Measurements from ENCODE around the gene GNAI3. TPM values are rescaled to one million over a fixed set of nuclear protein-coding genes. Genes with fewer than 3 reads are reported as not detected.

GNAI3 gene
- total and polyA plus RNA-seq, 2 of the 13 experiments (the other 11 are each of a cell fraction or from before 2014, with no cell fraction given), result 4.3 to 9.0 TPM

GRCh38 chr1:109509176-109510134, 39.0 kb upstream of the GNAI3 start, which contains the start of gene AMIGO1 (continued):
- TF ChIP-seq SIN3A (IDR thresholded peaks at IDR 0.05; ENCODE audit: borderline replicate concordance, low read depth, low read length) (peak; percentile 62; the same call in 1 of the 2 replicates), ZFX (CRISPR knock-in tag; IDR thresholded peaks at IDR 0.05; ENCODE audit: low read depth) (peak; percentile 70), MAX (IDR thresholded peaks at IDR 0.05) (peak; percentile 69), ARID4A (CRISPR knock-in tag; IDR thresholded peaks at IDR 0.05; ENCODE audit: borderline replicate concordance) (peak; percentile 49; the same call in 1 of the 2 replicates), ZNF441 (CRISPR knock-in tag; IDR thresholded peaks at IDR 0.05; ENCODE audit: borderline replicate concordance) (0 out of 2 replicates have a peak, but pooled peaks have one; percentile 20), RNF2 (conservative IDR thresholded peaks at IDR 0.05; ENCODE audit: low read depth) (0 out of 2 replicates have a peak, but pooled peaks have one; percentile 30), ZNF687 (CRISPR knock-in tag; IDR thresholded peaks at IDR 0.05) (peak; percentile 61), UBTF (CRISPR knock-in tag; IDR thresholded peaks at IDR 0.05) (peak; percentile 73; the same call in 1 of the 2 replicates), KMT2B (CRISPR knock-in tag; IDR thresholded peaks at IDR 0.05) (no peak), ZNF282 (IDR thresholded peaks at IDR 0.05; ENCODE audit: partially characterized antibody) (no peak), SAP130 (CRISPR knock-in tag; IDR thresholded peaks at IDR 0.05; ENCODE audit: low read depth) (peak; percentile 19; the same call in 1 of the 2 replicates), ZNF746 (CRISPR knock-in tag; IDR thresholded peaks at IDR 0.05) (no peak), ATF2 (CRISPR knock-in tag; IDR thresholded peaks at IDR 0.05) (no peak), NCOA2 (CRISPR knock-in tag; IDR thresholded peaks at IDR 0.05) (no peak), ZNF576 (CRISPR knock-in tag; IDR thresholded peaks at IDR 0.05) (no peak)
